PC-9 (cell line): Measurements from ENCODE around the gene CFAP77. TPM values are rescaled to one million over a fixed set of nuclear protein-coding genes. Genes with fewer than 3 reads are reported as not detected.

ENCODE experiments used
- BruUV-seq: library from RNA; stranded (reverse); fragments of 400-500 nt; replicated peaks from 2 replicates; lab custom pipeline; 2021; lab: Mats Ljungman, UMichigan
- CTCF ChIA-PET: fragments of 300-600 bp; sonication (Branson Sonifier 250); formaldehyde crosslinking; loops from one replicate; lab custom pipeline; 2022; ENCODE audit warnings: antibody characterized with exemption; lab: Charles Lee
- POLR2A ChIA-PET: fragments of 300-600 bp; sonication (Branson Sonifier 250); formaldehyde crosslinking; loops from one replicate; lab custom pipeline; 2022; ENCODE audit warnings: antibody characterized with exemption; ENCODE audit not compliant: unreplicated experiment; lab: Charles Lee
- DNase-seq, 2 experiments: peaks; one replicate each; pipeline versions ENCODE4 v3.0.0 to v3.0.0-alpha.2; 2015 to 2022; ENCODE audit warnings: mixed read lengths in 1 of 2
- H2AFZ ChIP-seq: fragments of 200-600 bp; sonication (generic); 2 replicates; pipeline ENCODE4 v1.8.1; 2017; ENCODE audit warnings: antibody characterized with exemption
- H3F3A ChIP-seq: fragments of 200-600 bp; sonication (generic); 2 replicates; pipeline ENCODE4 v1.8.1; 2017; ENCODE audit warnings: antibody characterized with exemption, mild to moderate bottlenecking, low read depth; ENCODE audit not compliant: insufficient read depth
- H3K27ac ChIP-seq: fragments of 200-600 bp; sonication (generic); 2 replicates; pipeline ENCODE4 v1.6.1; 2016; ENCODE audit warnings: mixed run types
- H3K27me3 ChIP-seq: fragments of 200-600 bp; sonication (generic); 2 replicates; pipeline ENCODE4 v1.6.1; 2016; ENCODE audit warnings: low read depth, mixed run types; ENCODE audit not compliant: insufficient read depth
- H3K36me3 ChIP-seq: fragments of 200-600 bp; sonication (generic); 2 replicates; pipeline ENCODE4 v1.6.1; 2016; ENCODE audit warnings: low read depth, mixed run types
- H3K4me1 ChIP-seq: fragments of 200-600 bp; sonication (generic); replicated peaks from 2 replicates; pipeline ENCODE4 v1.6.1; 2016; ENCODE audit warnings: mixed run types; ENCODE audit not compliant: insufficient read depth
- H3K4me2 ChIP-seq: fragments of 200-600 bp; sonication (generic); 2 replicates; pipeline ENCODE4 v1.6.1; 2017; ENCODE audit warnings: mixed run types
- H3K4me3 ChIP-seq: fragments of 200-600 bp; sonication (generic); 2 replicates; pipeline ENCODE4 v1.6.1; 2016; ENCODE audit warnings: mixed run types
- H3K79me2 ChIP-seq: fragments of 200-600 bp; sonication (generic); 2 replicates; pipeline ENCODE4 v1.6.1; 2017; ENCODE audit warnings: low read depth, mixed run types
- H3K9me2 ChIP-seq: fragments of 200-600 bp; sonication (generic); 2 replicates; pipeline ENCODE4 v1.8.1; 2017; ENCODE audit warnings: mild to moderate bottlenecking; ENCODE audit not compliant: insufficient read depth
- H3K9me3 ChIP-seq: fragments of 200-600 bp; sonication (generic); 2 replicates; pipeline ENCODE4 v1.8.1; 2016; ENCODE audit warnings: low read depth; ENCODE audit not compliant: insufficient read depth
- H4K20me1 ChIP-seq: fragments of 200-600 bp; sonication (generic); 2 replicates; pipeline ENCODE4 v1.8.1; 2017; ENCODE audit not compliant: insufficient read depth
- EZH2 ChIP-seq: fragments of 200-600 bp; sonication (generic); IDR thresholded peaks from 2 replicates; pipeline ENCODE4 v1.8.0; 2017; ENCODE audit warnings: antibody characterized with exemption, low read depth
- intact Hi-C: fragments of 100-400 bp; cut with micrococcal nuclease; formaldehyde crosslinking; loops from one replicate; pipeline ENCODE4 v1.10.0; 2022; ENCODE audit not compliant: unreplicated experiment
- total RNA-seq: library from RNA; stranded (reverse); gene quantifications from 2 replicates; pipeline ENCODE4 v1.2.3, GENCODE V29; 2021
- TF ChIP-seq, protein P1 (sequence below): fragments of 200-600 bp; sonication (generic); conservative IDR thresholded peaks from 2 replicates; pipeline ENCODE4 v1.6.1; 2017; ENCODE audit warnings: mixed run types, antibody characterized with exemption, mild to moderate bottlenecking, moderate library complexity

Gene CFAP77
- total RNA-seq, 1 experiment from 2014 or later, result not detected

DNA sequence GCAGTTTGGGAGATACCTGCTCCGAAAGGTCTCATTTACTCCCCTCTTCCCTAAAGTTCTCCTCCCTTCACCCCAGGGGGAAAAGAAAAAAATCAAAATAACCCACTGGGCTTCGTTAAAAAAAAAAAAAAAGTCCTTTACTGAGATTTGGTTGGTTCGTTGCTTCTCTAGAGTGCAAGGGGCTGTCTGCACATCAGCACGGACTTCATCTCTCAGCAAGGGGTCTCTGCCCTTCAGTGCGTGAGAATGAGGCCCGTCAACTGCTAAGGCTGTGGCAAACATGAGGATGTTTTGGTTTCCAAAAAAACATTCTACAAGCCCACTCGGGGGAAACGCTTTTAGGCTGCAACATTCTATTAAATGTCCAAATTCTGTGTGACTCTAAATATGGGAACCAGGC is 182.4 kb downstream of the CFAP77 start:
- H4K20me1 ChIP-seq, result peaks cover 6% of the 10 kb centered on the region; the same call in 1 of the 2 replicates
- peak in 1 of 2 experiments; percentile 4 for DNase-seq
- POLR2A ChIA-PET, result no interaction called here

DNA sequence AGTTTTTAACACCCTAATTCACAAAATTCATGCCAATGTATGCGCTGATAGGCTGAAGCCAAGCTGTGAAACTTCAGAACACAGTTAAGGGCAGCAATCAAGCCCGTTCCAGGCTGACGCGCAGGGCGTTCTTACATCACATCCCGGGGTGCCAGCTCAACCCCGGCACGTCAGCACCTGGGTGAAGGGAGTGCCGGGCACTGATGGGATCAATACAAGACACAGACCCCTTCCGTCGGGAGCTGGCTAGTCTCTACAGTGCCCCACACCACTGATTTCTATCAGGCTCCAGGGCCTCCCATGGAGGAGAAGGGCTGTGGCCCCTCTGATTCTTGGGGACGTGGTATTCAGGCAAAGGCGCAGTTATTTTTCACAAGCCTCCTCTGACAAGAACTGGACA is 184.4 kb downstream of the CFAP77 start:
- Histone ChIP-seq H3K79me2 (no peaks in the 10 kb centered on the region), H3K9me2 (no peaks in the 10 kb centered on the region), H3K9me3 (no peaks in the 10 kb centered on the region), H2AFZ (no peak overlapping the region), H3K4me2 (no peak overlapping the region), H3K27ac (no peak overlapping the region), H4K20me1 (peaks cover 6% of the 10 kb centered on the region; the same call in 1 of the 2 replicates), H3K4me3 (no peak overlapping the region), H3F3A (no peaks in the 10 kb centered on the region), H3K4me1 (no peaks in the 10 kb centered on the region), H3K27me3 (no peaks in the 10 kb centered on the region), H3K36me3 (no peaks in the 10 kb centered on the region)
- ChIA-PET POLR2A (no interaction called here), CTCF (no interaction called here)
- no peak for DNase-seq
- intact Hi-C loops, result no loop called here
- BruUV-seq, result no TSS peak
- TF ChIP-seq EZH2, result no peak
- TF ChIP-seq, protein P1, sequence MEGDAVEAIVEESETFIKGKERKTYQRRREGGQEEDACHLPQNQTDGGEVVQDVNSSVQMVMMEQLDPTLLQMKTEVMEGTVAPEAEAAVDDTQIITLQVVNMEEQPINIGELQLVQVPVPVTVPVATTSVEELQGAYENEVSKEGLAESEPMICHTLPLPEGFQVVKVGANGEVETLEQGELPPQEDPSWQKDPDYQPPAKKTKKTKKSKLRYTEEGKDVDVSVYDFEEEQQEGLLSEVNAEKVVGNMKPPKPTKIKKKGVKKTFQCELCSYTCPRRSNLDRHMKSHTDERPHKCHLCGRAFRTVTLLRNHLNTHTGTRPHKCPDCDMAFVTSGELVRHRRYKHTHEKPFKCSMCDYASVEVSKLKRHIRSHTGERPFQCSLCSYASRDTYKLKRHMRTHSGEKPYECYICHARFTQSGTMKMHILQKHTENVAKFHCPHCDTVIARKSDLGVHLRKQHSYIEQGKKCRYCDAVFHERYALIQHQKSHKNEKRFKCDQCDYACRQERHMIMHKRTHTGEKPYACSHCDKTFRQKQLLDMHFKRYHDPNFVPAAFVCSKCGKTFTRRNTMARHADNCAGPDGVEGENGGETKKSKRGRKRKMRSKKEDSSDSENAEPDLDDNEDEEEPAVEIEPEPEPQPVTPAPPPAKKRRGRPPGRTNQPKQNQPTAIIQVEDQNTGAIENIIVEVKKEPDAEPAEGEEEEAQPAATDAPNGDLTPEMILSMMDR, result no peak

More for the DNA sequence above, 182.4 kb downstream of the CFAP77 start:
- Histone ChIP-seq H3K27me3 (no peaks in the 10 kb centered on the region), H3K9me2 (no peaks in the 10 kb centered on the region), H3F3A (no peaks in the 10 kb centered on the region), H3K4me1 (no peaks in the 10 kb centered on the region), H3K79me2 (no peaks in the 10 kb centered on the region), H3K4me2 (no peak overlapping the region), H2AFZ (no peak overlapping the region), H3K4me3 (no peak overlapping the region), H3K27ac (no peak overlapping the region), H3K36me3 (no peaks in the 10 kb centered on the region), H3K9me3 (no peaks in the 10 kb centered on the region)
- BruUV-seq, result no TSS peak
- CTCF ChIA-PET, result no interaction called here
- intact Hi-C loops, result no loop called here
- TF ChIP-seq, protein P1, result no peak
- TF ChIP-seq EZH2, result no peak

DNA sequence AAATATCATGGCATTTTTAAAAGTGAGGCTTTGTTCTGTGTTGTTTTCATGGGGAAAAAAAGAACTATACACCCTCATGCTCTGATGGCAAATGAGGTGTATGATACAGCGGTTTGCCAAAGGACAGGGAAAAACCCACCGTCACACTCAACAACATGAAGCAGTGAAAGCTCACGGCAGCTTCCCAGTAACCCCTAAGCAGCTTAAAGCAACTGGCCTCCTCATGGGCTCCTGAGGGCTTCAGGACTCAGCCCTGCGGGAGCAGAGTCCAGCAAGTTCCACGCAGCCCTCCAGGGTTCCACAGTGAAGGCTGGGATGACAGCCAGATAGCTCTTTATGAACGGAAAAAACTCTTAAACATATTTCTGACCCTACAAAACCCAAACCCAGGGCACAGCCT is 185.3 kb downstream of the CFAP77 start:
- Histone ChIP-seq H3K36me3 (no peaks in the 10 kb centered on the region), H3K4me2 (no peak overlapping the region), H3K79me2 (no peaks in the 10 kb centered on the region), H3K9me2 (no peaks in the 10 kb centered on the region), H2AFZ (no peak overlapping the region), H3K9me3 (no peaks in the 10 kb centered on the region), H3F3A (no peaks in the 10 kb centered on the region), H4K20me1 (peaks cover 6% of the 10 kb centered on the region; the same call in 1 of the 2 replicates), H3K27me3 (no peaks in the 10 kb centered on the region), H3K27ac (no peak overlapping the region), H3K4me3 (no peak overlapping the region), H3K4me1 (no peaks in the 10 kb centered on the region)
- POLR2A ChIA-PET, result no interaction called here
- DNase-seq, result peak in 1 of 2 experiments; percentile 15
- intact Hi-C loops, result no loop called here
- BruUV-seq, result no TSS peak
- TF ChIP-seq EZH2, result no peak
- TF ChIP-seq, protein P1, result no peak
- CTCF ChIA-PET, result no interaction called here
